HUES64 (cell line): Measurements from ENCODE around the gene NHP2.

ENCODE experiments used
- H3K27ac ChIP-seq: 2 replicates; pipeline ENCODE4 v1.7.0; 2013; ENCODE audit warnings: low read depth, low read length, inconsistent platforms
- H3K27me3 ChIP-seq: 2 replicates; pipeline ENCODE4 v1.6.1; 2013; ENCODE audit warnings: mild to moderate bottlenecking, low read length; ENCODE audit not compliant: insufficient read depth
- H3K36me3 ChIP-seq: 2 replicates; pipeline ENCODE4 v1.6.1; 2013; ENCODE audit warnings: mild to moderate bottlenecking, low read length; ENCODE audit not compliant: insufficient read depth
- H3K4me1 ChIP-seq: 2 replicates; pipeline ENCODE4 v1.6.1; 2013; ENCODE audit warnings: mild to moderate bottlenecking, low read length, moderate library complexity; ENCODE audit not compliant: insufficient read depth
- H3K4me3 ChIP-seq: 2 replicates; pipeline ENCODE4 v1.5.1; 2013; ENCODE audit warnings: mild to moderate bottlenecking, low read length, moderate library complexity
- H3K9ac ChIP-seq: 2 replicates; pipeline ENCODE4 v1.6.1; 2013; ENCODE audit warnings: mild to moderate bottlenecking, low read depth, low read length
- H3K9me3 ChIP-seq: 2 replicates; pipeline ENCODE4 v1.6.1; 2013; ENCODE audit warnings: low read depth, low read length; ENCODE audit not compliant: insufficient read depth
- WGBS: fragments of 150-250, 120-280 bp; methylation state at CpG from one replicate; pipeline ENCODE4 v1.1.7; 2013; ENCODE audit warnings: missing lambda C conversion rate; 5-methylcytosine and 5-hydroxymethylcytosine counted together

The NHP2 gene

GRCh38 chr5:178111925-178112324 is 41.8 kb downstream of the NHP2 start:
- Histone ChIP-seq H3K4me3 (no peak overlapping the region), H3K4me1 (peaks cover 22% of the 10 kb centered on the region), H3K27ac (no peak overlapping the region), H3K9ac (no peak overlapping the region), H3K36me3 (no peaks in the 10 kb centered on the region), H3K27me3 (peaks cover 5% of the 10 kb centered on the region; the same call in 1 of the 2 replicates), H3K9me3 (peaks cover 5% of the 10 kb centered on the region; the same call in 1 of the 2 replicates)
- 86% methylated on average over 3 of the region's 3 CpGs for WGBS

GRCh38 chr5:178110511-178110910 is 43.2 kb downstream of the NHP2 start:
- Histone ChIP-seq H3K27ac (no peak overlapping the region), H3K9ac (no peak overlapping the region), H3K4me3 (no peak overlapping the region), H3K9me3 (peaks cover 5% of the 10 kb centered on the region; the same call in 1 of the 2 replicates), H3K36me3 (no peaks in the 10 kb centered on the region), H3K27me3 (peaks cover 5% of the 10 kb centered on the region; the same call in 1 of the 2 replicates), H3K4me1 (peaks cover 11% of the 10 kb centered on the region)
- 91% methylated on average over 9 of the region's 9 CpGs for WGBS

GRCh38 chr5:178108966-178109365 is 44.7 kb downstream of the NHP2 start:
- no peak overlapping the region for H3K4me3 ChIP-seq
- no peak overlapping the region for H3K9ac ChIP-seq
- no peak overlapping the region for H3K27ac ChIP-seq
- H3K27me3 ChIP-seq: peaks cover 5% of the 10 kb centered on the region; the same call in 1 of the 2 replicates
- peaks cover 5% of the 10 kb centered on the region; the same call in 1 of the 2 replicates for H3K4me1 ChIP-seq
- H3K9me3 ChIP-seq: peaks cover 5% of the 10 kb centered on the region; the same call in 1 of the 2 replicates
- H3K36me3 ChIP-seq: no peaks in the 10 kb centered on the region

- Histone ChIP-seq H3K27ac (no peak overlapping the region), H3K4me3 (no peak overlapping the region), H3K9me3 (peaks cover 5% of the 10 kb centered on the region; the same call in 1 of the 2 replicates), H3K36me3 (no peaks in the 10 kb centered on the region), H3K4me1 (peaks cover 5% of the 10 kb centered on the region; the same call in 1 of the 2 replicates), H3K9ac (no peak overlapping the region), H3K27me3 (peaks cover 5% of the 10 kb centered on the region; the same call in 1 of the 2 replicates)
- 85% methylated on average over 7 of the region's 7 CpGs for WGBS
These were observed 45.2 kb downstream of the NHP2 start for GRCh38 chr5:178108446-178108845.

GRCh38 chr5:178107756-178108310 is 45.9 kb downstream of the NHP2 start:
- WGBS: 66% methylated on average over 5 of the region's 5 CpGs
- H3K4me1 ChIP-seq: peaks cover 5% of the 10 kb centered on the region; the same call in 1 of the 2 replicates
- no peak overlapping the region for H3K4me3 ChIP-seq
- H3K9ac ChIP-seq: no peak overlapping the region
- H3K36me3 ChIP-seq: no peaks in the 10 kb centered on the region
- peaks cover 5% of the 10 kb centered on the region; the same call in 1 of the 2 replicates for H3K9me3 ChIP-seq
- no peak overlapping the region for H3K27ac ChIP-seq
- H3K27me3 ChIP-seq: peaks cover 3% of the 10 kb centered on the region; the same call in 1 of the 2 replicates

GRCh38 chr5:178106556-178107239 is 47.0 kb downstream of the NHP2 start:
- H3K4me1 ChIP-seq: peaks cover 5% of the 10 kb centered on the region; the same call in 1 of the 2 replicates
- H3K27ac ChIP-seq: no peak overlapping the region
- no peaks in the 10 kb centered on the region for H3K27me3 ChIP-seq
- H3K4me3 ChIP-seq: no peak overlapping the region
- no peak overlapping the region for H3K9ac ChIP-seq
- no peaks in the 10 kb centered on the region for H3K9me3 ChIP-seq
- 93% methylated on average over 13 of the region's 13 CpGs for WGBS
- no peaks in the 10 kb centered on the region for H3K36me3 ChIP-seq

- H3K27ac ChIP-seq: no peak overlapping the region
- WGBS: 66% methylated on average over 4 of the region's 4 CpGs
- H3K9ac ChIP-seq: no peak overlapping the region
- H3K9me3 ChIP-seq: no peaks in the 10 kb centered on the region
- H3K4me1 ChIP-seq: peaks cover 5% of the 10 kb centered on the region; the same call in 1 of the 2 replicates
- H3K4me3 ChIP-seq: no peak overlapping the region
- no peaks in the 10 kb centered on the region for H3K27me3 ChIP-seq
- H3K36me3 ChIP-seq: no peaks in the 10 kb centered on the region
These were observed 47.6 kb downstream of the NHP2 start for GRCh38 chr5:178106086-178106485.

GRCh38 chr5:178104492-178104891 is 49.2 kb downstream of the NHP2 start:
- Histone ChIP-seq H3K27me3 (no peaks in the 10 kb centered on the region), H3K4me1 (peaks cover 5% of the 10 kb centered on the region; the same call in 1 of the 2 replicates), H3K9me3 (no peaks in the 10 kb centered on the region), H3K36me3 (no peaks in the 10 kb centered on the region), H3K27ac (no peak overlapping the region), H3K4me3 (no peak overlapping the region), H3K9ac (no peak overlapping the region)
- 92% methylated on average over 5 of the region's 5 CpGs for WGBS

- Histone ChIP-seq H3K27ac (no peak overlapping the region), H3K27me3 (no peaks in the 10 kb centered on the region), H3K4me1 (peaks cover 5% of the 10 kb centered on the region; the same call in 1 of the 2 replicates), H3K9ac (no peak overlapping the region), H3K9me3 (no peaks in the 10 kb centered on the region), H3K4me3 (no peak overlapping the region), H3K36me3 (no peaks in the 10 kb centered on the region)
- WGBS: 91% methylated on average over 12 of the region's 12 CpGs
These were observed 50.1 kb downstream of the NHP2 start for GRCh38 chr5:178103612-178104011.
